Urothelium cell line (cell line): ENCODE data around the gene MAPK9.

Source experiments
- DNase-seq: peaks from one replicate; pipeline ENCODE4 v3.0.0; 2011; ENCODE audit warnings: low spot score, mixed read lengths
- FAIRE-seq: peaks from 2 replicates; lab custom pipeline; 2011; peaks lifted over from hg19 to GRCh38; lab: Jason Lieb, UNC

Gene MAPK9

GRCh38 chr5:180291943-180292831 lies at the start of gene MAPK9:
MAPK9 (minus strand) TSS chr5:180292083; CDS start chr5:180280561, 11,522 bp downstream.
- DNase-seq (peak; percentile 95), FAIRE-seq (no peak)

GRCh38 chr5:180341595-180341994 lies 49.7 kb upstream of the MAPK9 start:
- FAIRE-seq: no peak

GRCh38 chr5:180340856-180341255 lies 49.0 kb upstream of the MAPK9 start:
- DNase-seq (no peak), FAIRE-seq (no peak)

More at GRCh38 chr5:180341595-180341994, 49.7 kb upstream of the MAPK9 start:
- DNase-seq: no peak

GRCh38 chr5:180339583-180340183 lies 47.8 kb upstream of the MAPK9 start:
- DNase-seq (no peak), FAIRE-seq (no peak)

GRCh38 chr5:180338001-180338707 lies 46.3 kb upstream of the MAPK9 start:
- no peak for FAIRE-seq
- DNase-seq: no peak

- FAIRE-seq: no peak
- DNase-seq: no peak
Observed at GRCh38 chr5:180336234-180337020, 44.5 kb upstream of the MAPK9 start.

GRCh38 chr5:180335614-180336233 lies 43.8 kb upstream of the MAPK9 start:
- FAIRE-seq (no peak), DNase-seq (no peak)

GRCh38 chr5:180334751-180335613 lies 43.1 kb upstream of the MAPK9 start:
- FAIRE-seq (no peak), DNase-seq (no peak)

- FAIRE-seq (no peak), DNase-seq (no peak)
Observed at GRCh38 chr5:180334176-180334575, 42.3 kb upstream of the MAPK9 start.

- FAIRE-seq (no peak), DNase-seq (peak; percentile 62)
Observed at GRCh38 chr5:180333661-180334060, 41.8 kb upstream of the MAPK9 start.

GRCh38 chr5:180332861-180333260 lies 41.0 kb upstream of the MAPK9 start:
- no peak for DNase-seq
- FAIRE-seq: no peak

GRCh38 chr5:180332051-180332517 lies 40.2 kb upstream of the MAPK9 start:
- DNase-seq (peak; percentile 62), FAIRE-seq (no peak)

- DNase-seq (no peak), FAIRE-seq (no peak)
Observed at GRCh38 chr5:180331647-180331950, 39.7 kb upstream of the MAPK9 start.

- FAIRE-seq: peak; percentile 77
- DNase-seq: peak; percentile 76
Observed at GRCh38 chr5:180330810-180331646, 39.1 kb upstream of the MAPK9 start.

- FAIRE-seq: no peak
Observed at GRCh38 chr5:180330270-180330648, 38.4 kb upstream of the MAPK9 start.

GRCh38 chr5:180329606-180330269 lies 37.9 kb upstream of the MAPK9 start:
- DNase-seq: no peak
- FAIRE-seq: no peak

More at GRCh38 chr5:180330270-180330648, 38.4 kb upstream of the MAPK9 start:
- no peak for DNase-seq

GRCh38 chr5:180329138-180329435 lies 37.2 kb upstream of the MAPK9 start:
- no peak for DNase-seq
- no peak for FAIRE-seq
